T1000 (cell line): ENCODE measurements around the gene ADCY4.

Source experiments
- DNase-seq: peaks from one replicate; lab custom pipeline; 2025; ENCODE audit warnings: mixed read lengths; lab: John Stamatoyannopoulos, UW

ADCY4 gene

GRCh38 chr14:24338843-24339242, 4.0 kb upstream of the ADCY4 start:
- no peak for DNase-seq

- DNase-seq = no peak
Measured at GRCh38 chr14:24337824-24338175, 2.9 kb upstream of the ADCY4 start.

GRCh38 chr14:24337144-24337823, 2.4 kb upstream of the ADCY4 start:
- DNase-seq = no peak

GRCh38 chr14:24335461-24336171, 745 bp upstream of the ADCY4 start:
- no peak for DNase-seq

- DNase-seq = peak; percentile 17
Measured at GRCh38 chr14:24332268-24332993, 2.4 kb downstream of the ADCY4 start.

- DNase-seq = no peak
Measured at GRCh38 chr14:24331731-24332267, 3.1 kb downstream of the ADCY4 start.

- no peak for DNase-seq
Measured at GRCh38 chr14:24330973-24331674, 3.7 kb downstream of the ADCY4 start.

- DNase-seq = no peak
Measured at GRCh38 chr14:24329736-24330135, 5.1 kb downstream of the ADCY4 start.

- no peak for DNase-seq
Measured at GRCh38 chr14:24329073-24329663, 5.7 kb downstream of the ADCY4 start.

GRCh38 chr14:24327914-24328313, 7.0 kb downstream of the ADCY4 start:
- peak; percentile 16 for DNase-seq

GRCh38 chr14:24327303-24327702, 7.6 kb downstream of the ADCY4 start:
- DNase-seq = no peak

GRCh38 chr14:24325963-24326362, 8.9 kb downstream of the ADCY4 start:
- DNase-seq = no peak

- DNase-seq = no peak
Measured at GRCh38 chr14:24325041-24325530, 9.8 kb downstream of the ADCY4 start.

GRCh38 chr14:24324024-24324423, 10.8 kb downstream of the ADCY4 start:
- DNase-seq = no peak

- no peak for DNase-seq
Measured at GRCh38 chr14:24323341-24323740, 11.5 kb downstream of the ADCY4 start.

GRCh38 chr14:24322672-24323071, 12.2 kb downstream of the ADCY4 start:
- DNase-seq = no peak

- DNase-seq = no peak
Measured at GRCh38 chr14:24321212-24321975, 13.5 kb downstream of the ADCY4 start.

- DNase-seq = no peak
Measured at GRCh38 chr14:24317141-24317928, 17.5 kb downstream of the ADCY4 start.

GRCh38 chr14:24316597-24316950, 18.3 kb downstream of the ADCY4 start:
- DNase-seq = no peak
